Endometrial microvascular endothelial cells (primary cell): Measurements from ENCODE around the gene TFPI2. TPM values are rescaled to one million over a fixed set of nuclear protein-coding genes. Genes with fewer than 3 reads are reported as not detected.

Experiments
- in situ Hi-C: cut with HindIII; loops from 2 replicates; pipeline ENCODE4 v1.10.0; 2017; ENCODE audit warnings: low sequenced_read_pairs, low pct_unique_long_range_greater_than_20kb; ENCODE audit errors: inconsistent ontology term
- total RNA-seq: library from RNA; depleted of rRNA; stranded (reverse); fragments of >200 nt; gene quantifications from one replicate; pipeline ENCODE4 v1.2.3, GENCODE V29; 2015; ENCODE audit errors: inconsistent ontology term

TFPI2 gene
- 5.3 TPM for total RNA-seq

DNA sequence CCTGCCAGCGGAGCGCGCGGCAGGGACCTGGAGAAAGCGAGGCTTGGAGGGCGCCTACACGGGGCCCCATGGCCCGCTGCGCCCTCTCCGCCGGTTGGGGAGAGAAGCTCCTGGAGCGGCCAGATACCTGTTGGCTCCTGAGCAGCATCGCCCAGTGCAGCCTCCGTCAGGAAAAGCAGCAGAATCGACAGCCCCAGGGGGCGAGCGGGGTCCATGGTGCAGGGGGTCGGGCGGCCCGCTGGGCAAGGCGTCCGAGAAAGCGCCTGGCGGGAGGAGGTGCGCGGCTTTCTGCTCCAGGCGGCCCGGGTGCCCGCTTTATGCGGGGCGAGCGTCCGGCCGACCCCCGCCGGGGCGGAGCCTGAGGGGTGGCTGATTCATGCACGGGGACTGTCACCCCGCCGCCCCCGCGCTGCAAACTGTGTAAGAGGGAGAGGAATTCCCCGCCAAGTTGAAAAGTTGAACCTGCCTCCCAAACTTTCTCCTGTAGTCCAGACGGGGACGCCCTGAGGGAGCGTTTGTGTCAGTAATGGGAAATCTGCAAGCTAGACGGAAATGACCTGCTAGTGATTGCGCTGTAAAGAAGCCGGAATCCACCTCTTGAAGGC lies at the start of gene TFPI2:
Gene TFPI2 (minus strand): TSS at position 290 of the 605 bp plus-strand sequence. CDS start 75 bp downstream, at position 215.
- in situ Hi-C loops = no loop called here

DNA sequence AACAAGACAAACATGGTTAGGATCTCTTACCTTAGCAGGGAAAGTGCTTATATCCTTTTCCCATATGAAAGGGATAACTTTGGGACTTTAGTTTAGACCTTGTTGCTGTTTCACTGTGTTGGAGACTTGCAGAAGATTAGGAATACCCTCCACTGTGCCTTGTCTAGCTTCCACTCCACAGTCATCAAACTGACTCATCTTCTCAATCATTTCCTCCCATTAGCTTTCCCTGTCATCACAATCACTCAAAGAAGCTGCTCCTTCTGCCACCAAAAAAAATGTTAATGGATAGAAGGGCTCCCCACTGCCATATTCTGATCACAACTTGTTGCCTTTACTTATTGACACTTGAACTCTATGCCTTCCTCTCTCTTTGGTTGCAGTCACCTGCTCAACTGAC lies 47.7 kb upstream of the TFPI2 start:
- in situ Hi-C loops = no loop called here

DNA sequence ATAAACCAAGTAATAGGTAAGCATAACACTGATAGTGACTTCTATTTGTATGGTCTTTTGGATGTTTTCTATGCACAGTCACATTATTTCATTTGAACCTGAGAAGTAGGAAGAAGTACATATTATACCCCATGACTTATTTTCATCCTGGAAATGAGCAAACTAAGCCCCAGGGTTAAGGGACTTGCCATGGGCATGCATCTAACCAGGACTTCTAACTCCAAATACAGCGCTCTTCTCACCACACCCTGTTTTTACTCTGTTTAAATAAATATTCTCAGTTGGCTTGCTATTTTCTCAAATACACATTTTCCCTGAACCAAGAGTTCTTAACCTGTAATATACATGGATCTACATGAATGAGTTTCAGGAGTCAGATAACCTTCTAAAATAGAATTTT lies 47.3 kb upstream of the TFPI2 start:
- in situ Hi-C loops = no loop called here

GRCh38 chr7:93935102-93935501 lies 44.5 kb upstream of the TFPI2 start:
- in situ Hi-C loops = no loop called here

- in situ Hi-C loops = no loop called here
Observed at GRCh38 chr7:93933156-93933555, 42.6 kb upstream of the TFPI2 start.

DNA sequence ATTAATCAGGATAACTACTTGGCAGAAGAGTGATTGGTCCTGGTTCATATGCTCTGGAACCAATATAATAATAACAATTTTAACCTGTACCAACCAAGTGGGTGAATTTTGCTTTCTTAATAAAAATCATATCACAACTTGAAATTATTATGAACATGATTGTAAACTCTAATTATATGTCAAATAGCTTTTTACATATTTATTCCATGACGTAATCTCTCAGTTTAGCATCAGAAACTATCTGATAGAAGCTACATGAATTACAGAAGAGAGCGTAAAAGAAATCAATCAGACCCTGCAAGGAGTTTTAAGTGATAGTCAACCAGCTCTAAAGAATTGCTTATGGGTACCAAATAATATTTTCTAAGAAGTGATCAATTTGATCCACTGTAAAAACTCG lies 41.1 kb upstream of the TFPI2 start:
- in situ Hi-C loops = no loop called here

GRCh38 chr7:93927585-93927984 lies 37.0 kb upstream of the TFPI2 start:
- in situ Hi-C loops = no loop called here

DNA sequence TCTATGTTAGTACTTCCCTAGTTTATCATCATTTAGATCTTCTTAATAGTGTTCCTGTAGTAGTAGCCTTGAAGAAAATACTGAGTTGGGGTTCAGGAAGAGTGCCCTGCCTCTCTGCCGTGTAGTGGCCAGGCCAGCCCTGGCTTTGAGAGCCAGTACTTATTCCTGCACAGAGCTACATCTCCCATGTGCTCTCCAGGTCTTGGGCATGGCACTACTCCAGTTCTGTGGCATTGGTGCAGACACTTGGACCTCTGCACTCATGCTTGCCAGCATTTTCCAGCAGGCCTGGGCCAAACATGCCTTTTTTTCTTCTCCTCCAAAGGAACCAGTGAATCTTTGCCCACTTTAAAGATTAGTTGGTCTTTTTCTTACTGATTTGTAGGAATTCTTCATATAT lies 36.2 kb upstream of the TFPI2 start:
- in situ Hi-C loops = no loop called here

GRCh38 chr7:93923942-93924341 lies 33.4 kb upstream of the TFPI2 start:
- in situ Hi-C loops = loop anchor here (25.0 kb wide), 1 partner anchor 263 kb away; no protein-coding TSS in a partner anchor

- in situ Hi-C loops = loop anchor here (25.0 kb wide), 1 partner anchor 264 kb away; no protein-coding TSS in a partner anchor
Observed at GRCh38 chr7:93923296-93923695, 32.7 kb upstream of the TFPI2 start.

DNA sequence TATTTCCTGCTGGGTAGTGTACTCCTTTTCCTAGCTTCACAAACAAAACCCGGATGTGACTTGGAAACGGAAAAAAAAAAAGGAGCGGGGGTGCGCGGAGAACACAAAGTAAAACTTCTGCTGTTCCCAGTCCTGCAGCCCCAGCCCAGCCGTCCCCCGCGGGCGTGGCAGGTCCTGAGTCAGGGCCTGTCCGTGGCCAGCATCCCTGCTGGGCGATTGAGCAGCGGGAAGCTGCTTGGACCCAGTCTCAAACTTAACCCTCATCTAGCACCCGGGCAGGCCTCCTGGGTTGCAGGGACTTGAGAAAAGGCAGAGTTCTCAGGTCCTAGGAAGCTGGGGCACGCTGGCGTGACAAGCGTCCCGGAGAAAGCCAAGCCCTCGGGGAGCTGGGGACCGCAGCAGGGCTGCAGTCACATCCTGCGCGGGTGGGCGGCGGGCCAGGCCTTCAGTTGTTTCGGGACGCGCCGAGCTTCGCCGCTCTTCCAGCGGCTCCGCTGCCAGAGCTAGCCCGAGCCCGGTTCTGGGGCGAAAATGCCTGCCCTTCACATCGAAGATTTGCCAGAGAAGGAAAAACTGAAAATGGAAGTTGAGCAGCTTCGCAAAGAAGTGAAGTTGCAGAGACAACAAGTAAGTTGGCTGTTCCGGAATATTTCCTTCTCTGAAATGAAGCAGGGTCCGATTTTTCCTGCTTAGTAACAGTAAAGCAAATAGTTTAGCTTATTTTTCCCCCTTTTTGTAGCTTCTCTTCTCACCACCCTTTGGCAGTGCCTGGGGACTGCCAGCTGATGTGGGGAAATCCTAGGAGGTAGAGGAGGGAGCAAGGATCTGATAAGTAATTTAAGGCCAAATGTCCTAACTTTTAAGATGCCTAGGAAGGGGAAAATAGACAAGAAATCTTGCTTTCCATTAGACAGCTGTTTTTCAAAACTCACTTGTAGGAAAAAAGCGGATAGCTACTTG lies 31.3 kb upstream of the TFPI2 start, which contains the start of gene GNG11:
Gene GNG11 (plus strand): TSS at position 129 of the 960 bp plus-strand sequence. CDS start 403 bp downstream, at position 532.
- in situ Hi-C loops = loop anchor here (25.0 kb wide), 1 partner anchor 265 kb away; no protein-coding TSS in a partner anchor

GRCh38 chr7:93921186-93921585 lies 30.6 kb upstream of the TFPI2 start:
- in situ Hi-C loops = loop anchor here (25.0 kb wide), 1 partner anchor 266 kb away; no protein-coding TSS in a partner anchor

- in situ Hi-C loops = loop anchor here (25.0 kb wide), 1 partner anchor 267 kb away; no protein-coding TSS in a partner anchor
Observed at GRCh38 chr7:93920496-93921182, 30.1 kb upstream of the TFPI2 start.

DNA sequence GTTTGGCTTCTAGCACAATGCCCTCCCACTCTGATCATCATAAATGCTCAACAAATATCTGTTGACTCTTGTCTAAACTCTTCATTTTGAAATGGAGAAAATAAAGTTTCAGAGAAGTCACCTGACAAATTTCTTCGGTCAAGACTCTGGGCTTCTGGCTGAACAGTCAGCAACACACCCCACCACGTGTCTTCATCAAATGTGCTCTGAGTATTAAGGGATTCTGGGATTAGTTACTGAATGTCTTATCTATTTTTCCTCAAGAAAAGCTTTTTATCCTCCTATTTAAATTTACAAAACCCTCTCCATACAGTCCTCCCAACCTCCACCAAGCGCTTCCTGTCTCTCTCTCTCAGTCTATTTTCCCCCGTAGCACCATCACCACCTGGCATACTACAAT lies 25.8 kb upstream of the TFPI2 start:
- in situ Hi-C loops = loop anchor here (25.0 kb wide), 1 partner anchor 271 kb away; no protein-coding TSS in a partner anchor

GRCh38 chr7:93915888-93916287 lies 25.3 kb upstream of the TFPI2 start:
- in situ Hi-C loops = loop anchor here (25.0 kb wide), 1 partner anchor 271 kb away; no protein-coding TSS in a partner anchor

DNA sequence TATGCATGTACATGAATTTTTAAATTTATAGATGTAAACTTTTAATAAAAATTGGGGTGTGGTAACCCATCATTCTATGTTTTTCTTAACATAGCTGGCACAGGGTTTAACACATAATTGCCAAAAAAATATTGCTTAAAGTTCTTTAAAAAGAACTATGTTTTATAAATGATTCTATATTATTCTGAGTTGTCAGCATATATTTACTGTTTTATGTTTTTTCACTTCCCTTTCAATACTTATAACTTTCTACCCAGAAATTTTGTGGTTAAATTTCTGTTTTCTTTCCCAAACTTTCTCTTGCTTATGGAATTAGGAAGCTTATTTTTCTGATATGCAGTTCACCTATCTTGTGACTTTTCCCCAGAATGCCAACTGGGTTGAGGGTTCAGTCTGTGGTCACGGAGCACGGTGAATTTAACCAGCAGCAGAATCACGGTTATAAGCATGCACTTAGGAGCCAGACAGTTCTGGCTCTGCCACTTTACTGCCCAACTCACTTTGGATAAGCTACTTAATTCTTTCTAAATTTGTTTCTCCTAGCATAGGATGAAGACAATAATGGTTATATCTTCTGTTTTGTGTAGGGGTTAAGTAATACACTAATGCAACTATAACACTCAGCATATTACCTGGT lies 24.8 kb upstream of the TFPI2 start:
- in situ Hi-C loops = loop anchor here (25.0 kb wide), 1 partner anchor 272 kb away; no protein-coding TSS in a partner anchor

- in situ Hi-C loops = loop anchor here (25.0 kb wide), 1 partner anchor 273 kb away; no protein-coding TSS in a partner anchor
Observed at GRCh38 chr7:93914581-93915066, 24.1 kb upstream of the TFPI2 start.

DNA sequence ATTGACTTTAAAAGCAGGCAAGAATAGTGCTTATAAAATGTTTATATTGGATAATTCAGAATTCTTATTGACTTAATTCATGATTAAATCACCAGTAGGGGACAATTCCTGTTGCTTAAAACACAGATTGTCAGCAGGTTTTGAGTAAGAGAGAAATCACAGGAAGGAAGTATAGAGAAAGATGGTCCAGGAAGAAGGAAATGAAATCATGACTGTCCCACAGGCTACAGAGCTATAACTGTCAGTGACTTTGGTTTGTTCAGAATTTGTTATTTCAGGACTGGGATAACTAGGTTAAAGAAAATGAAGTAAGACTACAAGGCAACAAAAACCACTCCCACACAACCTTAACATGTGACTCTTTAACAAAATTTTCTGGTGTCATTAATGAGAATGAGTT lies 22.6 kb upstream of the TFPI2 start:
- in situ Hi-C loops = loop anchor here (25.0 kb wide), 1 partner anchor 274 kb away; no protein-coding TSS in a partner anchor
